HG03558 (cell line): ENCODE data around the gene RIOK1.
"Not testable (repeated sequence)": the region's sequence is repeated elsewhere in the genome, so short reads cannot be mapped to it uniquely, and the experiment has no call there.

Experiments
- ATAC-seq: cut with Tn5 transposase; IDR thresholded peaks from one replicate; pipeline ENCODE4 v1.9.1; 2021; ENCODE audit warnings: moderate number of reproducible peaks; ENCODE audit not compliant: unreplicated experiment; ENCODE audit errors: extremely low read depth

Gene RIOK1

GRCh38 chr6:7438011-7438410, 48.4 kb downstream of the RIOK1 start:
- ATAC-seq, result no peak

DNA sequence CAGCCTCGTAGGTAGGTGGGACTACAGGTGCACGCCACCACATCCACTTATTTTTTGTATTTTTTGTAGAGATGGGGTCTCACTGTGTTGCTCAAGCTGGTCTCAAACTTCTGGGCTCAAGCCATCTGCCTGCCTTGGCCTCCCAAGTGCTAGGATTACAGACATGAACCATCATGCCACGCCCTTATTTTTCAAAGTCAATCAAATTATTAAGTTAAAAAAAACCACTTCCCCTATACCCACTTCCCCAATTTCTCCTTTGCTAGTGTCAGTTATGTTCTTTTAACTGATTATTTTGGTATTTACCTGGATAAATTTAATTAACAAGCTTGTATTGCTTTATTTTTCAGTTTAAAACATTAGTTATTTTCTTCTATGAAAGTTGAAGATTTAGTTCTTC, 49.6 kb downstream of the RIOK1 start:
- ATAC-seq, result no peak

GRCh38 chr6:7440476-7440875, 50.9 kb downstream of the RIOK1 start:
- ATAC-seq, result no peak

DNA sequence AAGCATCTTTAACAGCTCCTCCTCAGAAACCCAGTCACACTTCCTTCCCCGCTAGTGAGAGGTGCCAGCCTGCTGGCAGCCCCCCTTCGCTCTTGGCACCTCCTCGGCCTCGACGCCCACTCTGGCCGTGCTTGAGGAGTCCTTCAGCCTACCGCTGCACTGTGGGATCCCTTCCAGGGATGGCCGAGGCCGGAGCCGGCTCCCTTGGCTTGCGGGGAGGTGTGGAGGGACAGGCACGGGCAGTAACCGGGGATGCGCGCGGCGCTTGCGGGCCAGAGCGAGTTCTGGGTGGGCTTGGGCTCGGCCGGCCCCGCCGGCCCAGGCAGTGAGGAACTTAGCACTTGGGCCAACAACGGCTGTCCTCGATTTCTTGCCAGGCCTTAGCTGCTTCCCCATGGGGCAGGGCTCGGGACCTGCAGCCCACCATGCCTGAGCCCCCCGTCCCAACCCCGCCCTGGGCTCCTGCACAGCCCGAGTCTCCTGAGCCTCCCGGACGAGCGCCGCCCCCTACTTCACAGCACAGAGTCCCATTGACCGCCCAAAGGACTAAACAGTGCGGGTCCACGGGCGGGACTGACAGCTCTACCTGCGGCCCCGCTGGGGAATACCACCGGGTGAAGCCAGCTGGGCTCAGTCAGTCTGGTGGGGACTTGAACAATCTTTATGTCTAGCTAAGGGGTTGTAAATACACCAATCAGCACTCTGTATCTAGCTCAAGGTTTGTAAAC, 51.6 kb downstream of the RIOK1 start:
- ATAC-seq, result no peak

- ATAC-seq, result no peak
Measured at GRCh38 chr6:7442467-7442866, 52.9 kb downstream of the RIOK1 start.

- ATAC-seq, result no peak
Measured at GRCh38 chr6:7445101-7445500, 55.5 kb downstream of the RIOK1 start.

GRCh38 chr6:7445885-7446461, 56.4 kb downstream of the RIOK1 start:
- ATAC-seq, result no peak

DNA sequence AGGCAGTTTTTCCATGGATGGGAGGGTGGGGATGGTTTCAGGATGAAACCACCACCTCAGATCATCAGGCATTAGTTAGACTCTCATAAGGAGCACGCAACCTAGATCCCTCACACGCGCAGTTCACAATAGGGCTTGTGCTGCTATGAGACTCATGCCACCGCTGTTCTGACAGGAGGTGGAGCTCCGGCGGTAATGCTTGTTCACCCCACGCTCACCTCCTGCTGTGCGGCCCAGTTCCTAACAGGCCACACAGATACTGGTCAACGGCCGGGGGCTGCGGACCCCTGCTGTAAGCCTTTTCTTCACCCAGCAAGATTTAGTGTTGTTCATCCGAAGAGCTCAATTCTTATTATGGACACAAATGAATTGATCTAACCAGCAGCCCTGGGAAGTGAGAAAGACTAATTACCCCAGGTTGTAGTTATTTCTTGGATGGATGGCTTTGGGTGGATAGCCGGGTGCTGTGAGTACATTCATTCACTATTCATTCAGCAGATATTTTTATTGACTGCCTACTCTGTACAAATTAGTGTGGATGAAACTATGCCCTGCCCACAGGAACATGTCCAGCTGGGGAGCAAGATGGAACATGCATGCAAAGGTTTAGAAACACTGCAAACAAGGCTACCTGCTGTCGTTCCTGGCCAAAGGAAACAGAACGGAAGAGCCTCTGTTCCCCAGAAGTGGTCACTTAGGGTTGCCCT, 57.2 kb downstream of the RIOK1 start:
- no peak for ATAC-seq

DNA sequence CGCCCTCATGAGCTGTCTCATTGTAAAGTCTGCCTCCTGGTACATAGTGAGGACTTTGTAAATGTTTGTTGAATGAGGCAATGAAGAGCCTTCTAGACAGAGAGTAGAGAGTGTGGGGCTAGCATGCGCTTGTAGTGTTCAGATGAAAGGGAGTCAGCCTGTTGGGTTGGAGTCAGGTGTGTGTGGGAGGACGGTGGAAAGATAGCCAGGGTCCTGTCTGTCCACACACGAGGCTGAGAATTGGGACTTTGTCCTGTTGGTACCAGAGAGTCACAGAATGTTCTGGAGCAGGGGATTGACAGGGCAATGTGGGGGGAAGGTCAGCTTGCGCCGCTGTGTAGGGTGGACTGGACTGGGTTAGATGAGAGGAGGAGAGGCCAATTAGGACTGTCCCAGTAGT, 58.6 kb downstream of the RIOK1 start:
- no peak for ATAC-seq

- ATAC-seq, result no peak
Measured at GRCh38 chr6:7449018-7449417, 59.4 kb downstream of the RIOK1 start.

- no peak for ATAC-seq
Measured at GRCh38 chr6:7451326-7451725, 61.7 kb downstream of the RIOK1 start.

DNA sequence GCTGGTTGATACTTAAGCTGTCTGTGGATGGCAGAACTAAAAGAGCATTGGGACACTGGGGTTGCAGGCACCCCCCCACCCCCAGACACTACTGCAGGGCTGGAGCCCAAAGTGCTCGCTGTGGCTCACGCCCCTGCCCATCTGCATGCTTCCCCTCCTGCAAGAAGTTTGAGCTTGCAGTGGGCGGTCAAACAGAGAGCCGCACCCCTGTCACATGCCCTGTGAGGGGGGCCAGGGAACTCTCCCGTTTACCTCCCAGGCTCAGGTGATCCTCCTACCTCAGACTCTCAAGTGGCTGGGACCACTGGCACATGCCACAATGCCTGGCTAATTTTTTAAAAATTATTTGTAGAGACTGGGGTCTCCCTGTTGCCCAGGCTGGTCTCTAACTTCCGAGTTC, 63.3 kb downstream of the RIOK1 start:
- ATAC-seq, result no peak

- ATAC-seq, result no peak
Measured at GRCh38 chr6:7454696-7455358, 65.2 kb downstream of the RIOK1 start.

- ATAC-seq, result not testable (repeated sequence)
Measured at GRCh38 chr6:7456302-7456701, 66.7 kb downstream of the RIOK1 start.

GRCh38 chr6:7461416-7461815, 71.8 kb downstream of the RIOK1 start:
- ATAC-seq, result no peak

- ATAC-seq, result no peak
Measured at GRCh38 chr6:7463785-7464184, 74.2 kb downstream of the RIOK1 start.

DNA sequence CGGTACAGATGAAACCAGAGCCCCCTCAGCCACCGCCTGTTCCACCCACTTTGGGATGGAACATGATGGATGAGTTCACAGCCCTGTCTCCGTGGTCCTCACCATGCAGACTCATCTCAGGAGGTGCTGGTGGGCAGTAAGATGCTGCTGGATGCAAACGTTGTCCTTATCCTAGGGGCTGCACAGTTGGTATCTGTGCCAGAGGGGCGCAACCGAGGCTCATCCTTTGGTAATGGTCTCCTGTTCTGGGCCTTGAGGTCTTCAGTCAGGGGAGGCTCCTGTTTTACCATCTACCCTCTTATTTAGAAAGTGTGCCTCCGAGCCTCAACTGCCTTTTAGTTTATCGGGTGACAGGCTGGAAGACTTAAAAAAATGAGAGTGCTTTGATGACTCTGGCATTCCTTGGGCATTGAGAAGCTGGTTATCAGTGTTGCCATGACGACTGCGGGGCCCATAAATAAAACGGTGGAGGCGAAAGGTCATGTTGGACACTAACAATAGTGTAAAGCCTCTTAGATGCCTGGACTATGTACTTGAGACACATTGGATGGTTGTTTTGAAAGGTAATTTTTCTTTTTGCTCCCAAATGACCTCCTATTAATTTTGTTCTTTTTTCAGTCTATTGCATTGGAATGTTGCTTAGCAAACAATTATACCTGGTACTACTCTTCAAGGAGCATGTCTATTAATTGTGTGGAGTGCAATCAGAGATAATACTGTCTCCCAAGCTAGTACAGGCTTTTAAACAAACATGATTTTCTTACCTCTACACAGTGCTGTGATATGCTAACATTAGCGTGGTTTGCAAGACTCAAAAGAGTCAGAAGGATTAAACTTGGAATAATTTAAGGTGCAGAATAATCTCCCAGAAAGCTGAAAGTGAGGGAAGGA, 77.6 kb downstream of the RIOK1 start:
- ATAC-seq, result no peak
